ENCODE measurements around the gene PKP1.

PKP1 gene

GRCh38 chr1:201279313-201279712, 4.0 kb upstream of the PKP1 start:
- DNase-seq, result no peak

DNA sequence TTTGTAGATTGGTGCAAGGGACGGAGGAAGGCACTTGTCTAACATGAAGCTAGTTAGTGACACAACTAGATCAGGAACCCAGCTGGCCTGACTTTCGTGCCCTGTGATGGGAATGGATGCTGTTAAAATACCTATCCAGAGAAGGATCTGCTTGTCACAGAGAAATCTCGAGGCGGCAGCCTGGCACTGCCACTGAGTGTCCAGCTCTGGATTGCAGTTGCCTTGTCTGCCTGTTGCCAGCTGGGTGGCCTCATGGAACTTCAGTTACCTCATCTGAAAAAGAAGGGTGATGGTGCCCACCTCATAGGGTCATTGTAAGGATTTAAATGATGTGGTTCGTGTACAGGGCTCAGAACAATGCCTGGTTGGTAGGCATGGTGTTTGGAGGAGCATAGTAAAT, 2.4 kb upstream of the PKP1 start:
- no peak for DNase-seq

DNA sequence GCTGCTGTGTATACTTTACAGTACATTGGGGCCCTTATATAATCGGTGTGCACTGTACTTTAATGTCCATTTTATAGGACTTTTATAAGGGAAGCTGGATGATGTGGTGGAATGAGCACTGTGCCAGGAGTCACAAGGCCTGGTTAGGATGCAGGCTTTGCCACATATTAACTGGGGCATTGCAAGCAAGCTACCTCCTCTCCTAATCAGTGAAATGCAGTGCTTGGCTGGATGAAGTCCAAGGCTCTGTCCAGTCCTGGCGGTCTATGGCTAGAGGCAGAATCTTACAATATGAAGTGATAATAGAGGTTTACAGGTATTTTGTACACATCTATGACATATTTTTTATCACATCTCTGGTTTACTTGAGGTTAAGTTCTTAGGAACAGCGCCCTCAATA, 1.7 kb upstream of the PKP1 start:
- no peak for DNase-seq

DNA sequence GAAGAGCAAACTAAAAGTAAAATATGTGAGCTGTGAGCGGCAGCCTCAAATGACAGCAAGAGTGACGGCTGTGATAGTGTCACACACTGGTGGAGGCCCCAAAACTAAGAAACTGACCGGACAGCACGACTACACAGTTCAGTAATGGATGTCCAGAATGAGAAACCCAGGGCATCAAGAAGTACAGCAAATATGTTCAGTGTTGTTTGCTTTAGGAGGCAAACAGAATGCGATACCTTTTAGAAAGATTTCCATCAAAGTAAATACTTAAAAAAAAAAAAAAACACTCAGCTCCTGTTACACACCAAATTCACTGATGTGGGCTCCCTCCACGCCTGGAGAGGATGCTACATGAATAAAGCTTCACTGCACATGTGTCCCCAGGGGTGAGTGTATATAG, 1.1 kb upstream of the PKP1 start:
- DNase-seq, result no peak

- no peak for DNase-seq
Measured at GRCh38 chr1:201283836-201284553, 689 bp downstream of the PKP1 start.

GRCh38 chr1:201284636-201285035, 1.3 kb downstream of the PKP1 start:
- no peak for DNase-seq

GRCh38 chr1:201285846-201286245, 2.5 kb downstream of the PKP1 start:
- no peak for DNase-seq

DNA sequence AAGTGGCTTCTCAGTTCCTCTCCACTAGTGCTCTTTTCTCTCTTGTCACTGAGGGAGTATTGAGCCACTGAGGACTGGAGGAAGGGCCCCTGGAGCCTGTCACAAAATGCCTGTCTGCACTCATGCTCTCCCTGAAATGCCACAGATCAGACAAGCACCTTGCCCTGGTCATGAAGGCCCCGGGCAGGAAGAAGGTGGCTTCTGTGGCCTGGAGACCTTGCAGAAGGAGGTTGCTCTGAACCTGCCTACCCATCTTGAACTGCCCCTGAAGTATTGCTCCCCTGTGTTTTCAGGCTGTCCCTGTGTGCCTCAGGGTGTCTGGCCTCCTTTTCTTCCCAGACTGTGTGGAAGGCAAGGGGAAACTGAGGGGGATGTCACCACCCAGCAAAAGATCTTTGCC, 3.1 kb downstream of the PKP1 start:
- no peak for DNase-seq

GRCh38 chr1:201288007-201288406, 4.7 kb downstream of the PKP1 start:
- no peak for DNase-seq

- DNase-seq, result no peak
Measured at GRCh38 chr1:201288765-201289164, 5.5 kb downstream of the PKP1 start.

- DNase-seq, result no peak
Measured at GRCh38 chr1:201290551-201290950, 7.2 kb downstream of the PKP1 start.

DNA sequence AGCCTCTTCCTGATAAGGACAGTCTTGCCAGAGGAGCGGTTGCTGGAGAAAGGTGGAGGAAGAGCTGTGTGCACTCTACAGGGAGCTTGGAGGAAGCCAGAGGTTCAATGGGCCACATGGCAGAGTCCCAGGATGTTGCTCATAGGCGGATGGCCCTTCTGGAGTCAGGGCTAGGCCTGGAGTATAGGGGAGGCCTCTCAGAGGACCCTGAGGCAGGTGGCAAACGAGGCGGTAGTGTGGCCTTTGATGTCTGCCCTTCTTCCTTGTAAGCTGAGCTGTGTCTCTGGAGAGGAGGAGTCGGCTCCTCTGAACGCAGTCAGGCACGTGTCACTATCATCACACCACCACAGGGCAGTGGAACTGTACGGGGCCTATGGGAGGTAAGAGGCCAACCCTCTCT, 8.6 kb downstream of the PKP1 start:
- no peak for DNase-seq

DNA sequence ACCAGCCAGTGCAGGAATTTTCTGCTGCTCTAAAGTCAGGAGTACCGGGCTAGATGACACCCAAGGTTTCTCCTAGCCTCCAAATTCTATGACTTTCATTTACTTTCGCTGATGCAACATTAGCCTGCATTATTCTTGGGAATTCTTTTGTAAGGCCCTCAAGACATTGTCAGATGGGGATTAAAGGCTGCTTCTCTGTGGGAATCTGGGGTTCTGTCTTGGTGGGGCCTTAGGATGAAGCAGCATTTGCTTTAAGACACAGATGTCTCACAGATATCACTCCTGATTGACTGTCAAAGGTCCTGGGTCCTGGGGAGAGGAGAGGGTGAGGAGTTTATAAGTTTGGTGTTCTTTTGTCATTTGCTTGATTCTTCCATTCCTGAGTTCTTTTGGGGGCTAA, 11.6 kb downstream of the PKP1 start:
- no peak for DNase-seq

DNA sequence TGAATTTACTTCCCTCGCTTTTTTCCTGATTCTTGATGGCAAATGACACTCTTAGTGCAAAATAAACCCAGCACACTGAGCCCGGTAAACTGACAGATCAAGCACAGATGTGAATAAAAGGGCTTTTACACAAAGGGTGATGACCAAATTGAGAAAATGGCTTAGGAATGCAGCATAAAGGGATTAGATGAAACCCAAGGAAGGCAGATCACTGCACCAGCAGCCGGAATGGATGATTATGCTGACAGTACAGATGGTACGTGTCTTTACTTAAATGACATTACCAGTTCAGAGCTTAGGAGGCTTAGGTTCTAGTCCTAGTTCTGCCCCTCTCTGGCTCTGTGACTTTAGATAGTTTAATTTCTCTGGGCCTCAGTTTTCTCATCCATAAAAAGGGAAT, 12.0 kb downstream of the PKP1 start:
- no peak for DNase-seq

GRCh38 chr1:201295861-201296260, 12.6 kb downstream of the PKP1 start:
- DNase-seq, result no peak

- no peak for DNase-seq
Measured at GRCh38 chr1:201296352-201296751, 13.0 kb downstream of the PKP1 start.

GRCh38 chr1:201298396-201299381, 15.4 kb downstream of the PKP1 start:
- DNase-seq, result no peak

- no peak for DNase-seq
Measured at GRCh38 chr1:201299968-201300367, 16.7 kb downstream of the PKP1 start.

DNA sequence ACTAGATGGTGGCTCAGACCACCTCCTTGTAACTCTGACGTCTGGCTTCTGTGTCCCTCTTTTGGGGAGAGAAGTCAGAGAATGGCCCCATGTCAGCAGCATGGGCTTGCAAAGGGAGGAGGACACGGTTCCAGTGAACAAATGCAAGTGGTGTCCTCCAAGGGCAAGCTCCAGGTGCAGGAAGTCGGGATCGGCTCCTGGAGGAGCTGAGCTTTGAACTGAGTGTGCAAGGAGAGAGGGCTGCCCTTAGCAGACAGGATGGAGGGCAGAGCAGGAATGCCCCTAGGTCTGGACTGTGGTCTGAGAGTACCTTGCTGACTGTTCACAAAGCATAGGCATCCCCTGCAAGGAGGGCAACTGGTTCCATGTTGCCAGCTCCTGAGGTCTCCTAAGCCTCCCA, 17.3 kb downstream of the PKP1 start:
- DNase-seq, result no peak

DNA sequence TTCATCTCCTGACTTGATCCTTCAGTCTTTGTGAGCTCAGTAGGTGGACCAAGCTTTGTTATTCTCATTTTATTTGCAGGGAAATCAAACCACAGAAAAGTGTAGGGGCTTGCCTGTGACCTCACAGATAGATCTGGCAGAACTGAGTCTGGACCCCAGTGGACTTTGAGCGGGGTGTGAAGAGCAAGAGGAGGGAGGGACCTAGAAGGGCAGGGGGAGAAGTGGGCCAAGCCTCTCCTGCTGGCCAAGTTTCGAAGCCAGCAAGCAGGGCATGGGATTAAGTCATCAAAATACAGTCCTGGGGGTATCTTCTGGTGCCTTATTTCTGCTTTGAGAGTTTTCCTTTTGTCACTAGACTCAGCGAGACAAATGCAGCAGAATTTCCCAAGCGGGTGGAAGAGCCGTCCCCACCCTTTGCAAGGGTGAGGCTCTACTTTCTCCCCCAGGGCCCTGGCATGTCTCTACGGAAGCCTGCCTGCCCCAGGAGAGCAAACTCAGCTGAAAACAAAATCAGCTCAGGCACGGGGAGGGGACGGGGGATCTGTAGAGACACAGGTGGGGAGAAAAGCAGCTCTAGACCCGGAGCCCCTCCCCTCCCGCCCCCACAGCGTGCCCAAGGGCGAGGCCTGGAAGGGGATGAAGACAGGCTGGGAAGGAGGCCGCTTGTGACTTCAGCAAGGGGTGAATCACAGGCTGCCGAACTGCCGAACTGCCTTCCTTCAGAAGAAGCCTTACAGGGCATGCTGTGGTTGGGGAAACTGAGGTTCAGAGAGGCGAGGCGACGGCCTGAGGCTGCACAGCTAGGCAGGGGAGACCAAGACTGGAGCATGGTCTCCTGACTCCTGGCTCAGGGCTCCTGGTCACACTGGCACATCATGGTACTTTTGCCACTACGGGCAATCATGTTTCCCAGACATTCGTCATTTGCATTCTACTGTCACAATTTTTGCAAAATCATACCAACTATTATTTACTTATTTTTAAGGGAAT, 19.2 kb downstream of the PKP1 start:
- no peak for DNase-seq

DNA sequence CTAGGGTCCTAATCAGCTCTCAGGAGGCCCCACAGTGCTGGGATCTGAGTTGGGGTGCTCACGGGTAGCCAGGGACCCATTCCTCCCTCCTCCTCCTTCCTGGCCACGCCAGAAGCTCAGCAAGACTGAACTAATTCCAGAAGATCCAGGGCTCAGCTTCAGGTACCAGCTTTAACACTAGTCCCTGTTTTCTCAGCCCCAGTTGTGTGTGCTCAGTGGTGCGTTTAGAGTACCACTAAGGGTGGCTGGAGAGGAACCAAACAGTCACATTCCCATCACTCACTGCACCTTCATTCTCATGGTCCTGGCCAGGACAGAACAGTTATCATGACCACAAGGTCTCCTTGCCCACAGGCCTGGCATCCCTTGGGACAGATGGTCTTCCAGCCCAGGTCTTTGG, 20.8 kb downstream of the PKP1 start:
- no peak for DNase-seq

DNA sequence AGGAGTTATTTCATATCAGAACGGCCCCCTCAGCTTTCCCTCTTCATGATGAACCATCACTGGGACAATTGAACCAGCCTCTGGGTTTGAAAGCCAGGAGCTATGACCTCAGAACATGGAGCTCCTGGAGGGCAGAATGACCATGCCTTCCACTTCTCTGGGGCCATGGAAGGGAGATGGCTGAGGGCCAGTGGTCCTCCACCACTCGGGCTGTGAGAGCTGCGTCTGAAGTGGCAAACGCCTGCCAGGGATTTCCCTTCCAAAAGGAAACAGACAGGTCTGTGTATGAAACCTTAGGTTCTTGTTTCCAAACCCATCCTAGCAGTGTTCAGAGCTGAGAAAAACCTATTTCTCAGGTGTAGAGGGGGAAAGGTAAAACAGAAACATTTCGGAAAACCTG, 22.5 kb downstream of the PKP1 start:
- DNase-seq, result no peak
